IMR-90 (cell line): ENCODE data around the gene PCBP3.

Experiments used
- BHLHE40 ChIP-seq: fragments of 150-350 bp; IDR thresholded peaks from 2 replicates; pipeline ENCODE4 v1.6.1; 2016; ENCODE audit warnings: mild to moderate bottlenecking, low read depth, low read length
- ELK1 ChIP-seq: fragments of 150-350 bp; IDR thresholded peaks from 2 replicates; pipeline ENCODE4 v1.6.1; 2016; ENCODE audit warnings: low read depth, mild to moderate bottlenecking, low read length, moderate library complexity, borderline replicate concordance
- MXI1 ChIP-seq: IDR thresholded peaks from 2 replicates; pipeline ENCODE4 v1.6.1; 2012; ENCODE audit warnings: low read depth, mild to moderate bottlenecking, low read length, moderate library complexity, borderline replicate concordance
- POLR2A ChIP-seq: IDR thresholded peaks from 2 replicates; pipeline ENCODE4 v1.6.1; 2012; ENCODE audit warnings: mild to moderate bottlenecking, low read depth, low read length
- RAD21 ChIP-seq: IDR thresholded peaks from 2 replicates; pipeline ENCODE4 v1.6.1; 2012; ENCODE audit warnings: low read length, improper control_type of control experiment
- RCOR1 ChIP-seq: IDR thresholded peaks from 2 replicates; pipeline ENCODE4 v1.6.1; 2012; ENCODE audit warnings: mild to moderate bottlenecking, low read length, improper control_type of control experiment; ENCODE audit not compliant: insufficient replicate concordance
- TF ChIP-seq, protein P1 (sequence below): conservative IDR thresholded peaks from 2 replicates; pipeline ENCODE4 v1.5.1; 2012; ENCODE audit warnings: mild to moderate bottlenecking, low read depth, low read length, improper control_type of control experiment

GRCh38 chr21:45864436-45864835 lies 220.9 kb downstream of the PCBP3 start:
- TF ChIP-seq, protein P1, sequence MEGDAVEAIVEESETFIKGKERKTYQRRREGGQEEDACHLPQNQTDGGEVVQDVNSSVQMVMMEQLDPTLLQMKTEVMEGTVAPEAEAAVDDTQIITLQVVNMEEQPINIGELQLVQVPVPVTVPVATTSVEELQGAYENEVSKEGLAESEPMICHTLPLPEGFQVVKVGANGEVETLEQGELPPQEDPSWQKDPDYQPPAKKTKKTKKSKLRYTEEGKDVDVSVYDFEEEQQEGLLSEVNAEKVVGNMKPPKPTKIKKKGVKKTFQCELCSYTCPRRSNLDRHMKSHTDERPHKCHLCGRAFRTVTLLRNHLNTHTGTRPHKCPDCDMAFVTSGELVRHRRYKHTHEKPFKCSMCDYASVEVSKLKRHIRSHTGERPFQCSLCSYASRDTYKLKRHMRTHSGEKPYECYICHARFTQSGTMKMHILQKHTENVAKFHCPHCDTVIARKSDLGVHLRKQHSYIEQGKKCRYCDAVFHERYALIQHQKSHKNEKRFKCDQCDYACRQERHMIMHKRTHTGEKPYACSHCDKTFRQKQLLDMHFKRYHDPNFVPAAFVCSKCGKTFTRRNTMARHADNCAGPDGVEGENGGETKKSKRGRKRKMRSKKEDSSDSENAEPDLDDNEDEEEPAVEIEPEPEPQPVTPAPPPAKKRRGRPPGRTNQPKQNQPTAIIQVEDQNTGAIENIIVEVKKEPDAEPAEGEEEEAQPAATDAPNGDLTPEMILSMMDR: no peak
- TF ChIP-seq ELK1 (no peak), RAD21 (no peak), POLR2A (no peak), RCOR1 (no peak), MXI1 (no peak), BHLHE40 (no peak)
